Measurements from ENCODE around the gene ZBTB25. TPM values are rescaled to one million over a fixed set of nuclear protein-coding genes. Genes with fewer than 3 reads are reported as not detected.
"Not testable (repeated sequence)": the region's sequence is repeated elsewhere in the genome, so short reads cannot be mapped to it uniquely, and the experiment has no call there.

The ZBTB25 gene
- total RNA-seq, 6 experiments from 2014 or later: 5.7 to 8.2 (median 7.1) TPM

DNA sequence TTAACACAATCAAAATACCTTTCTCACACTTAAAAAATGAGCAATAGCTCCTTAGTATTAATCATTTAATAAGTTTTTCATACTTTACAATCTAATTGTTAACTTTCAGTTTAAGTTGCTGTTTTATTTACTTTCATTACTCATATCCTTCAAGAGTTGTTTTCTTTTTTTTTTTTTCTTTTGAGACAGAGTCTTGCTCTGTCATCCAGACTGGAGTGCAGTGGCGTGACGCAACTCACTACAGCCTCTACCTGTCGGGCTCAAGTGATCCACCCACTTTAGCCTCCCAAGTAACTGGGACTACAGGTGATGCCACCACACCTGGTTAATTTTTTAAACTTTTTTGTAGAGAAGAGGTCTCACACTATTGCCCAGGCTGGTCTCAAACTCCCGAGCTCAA is 17.1 kb upstream of the ZBTB25 start:
- H3K27me3 Mint-ChIP-seq (ENCODE audit: insufficient read depth): no peaks in the 10 kb centered on the region; the same call in 1 of the 2 replicates
- H3K27ac Mint-ChIP-seq: peak overlapping the region; percentile 29; the same call in 1 of the 2 replicates

DNA sequence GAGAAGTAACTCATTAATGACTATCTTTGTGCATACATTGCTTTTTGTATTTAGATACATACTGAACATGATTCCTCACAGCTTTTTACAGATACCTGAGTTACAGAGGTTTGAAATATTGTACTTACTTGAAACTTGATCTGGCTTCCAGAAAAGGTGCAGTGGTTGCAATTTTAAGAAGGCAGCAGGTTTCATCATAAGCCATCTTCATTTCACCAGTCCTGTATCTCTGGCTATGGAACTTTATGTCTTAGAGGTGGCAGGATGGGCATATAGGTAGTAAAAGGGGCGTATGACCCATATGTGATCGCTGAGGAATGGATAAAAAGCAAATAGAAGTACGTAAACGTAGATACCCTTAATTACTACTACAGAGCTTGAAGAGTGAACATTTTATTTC is 14.6 kb upstream of the ZBTB25 start:
- Mint-ChIP-seq H3K4me1 (ENCODE audit: low read depth) (peaks cover 40% of the 10 kb centered on the region), H3K9me3 (no peaks in the 10 kb centered on the region), H3K27me3 (ENCODE audit: insufficient read depth) (no peaks in the 10 kb centered on the region), H3K4me3 (no peak overlapping the region), H3K27ac (no peak overlapping the region), H3K36me3 (ENCODE audit: low read depth) (no peaks in the 10 kb centered on the region)
- TF ChIP-seq CTCF (IDR thresholded peaks at IDR 0.05): no peak
- DNase-seq: no peak

More for the DNA sequence above, 17.1 kb upstream of the ZBTB25 start:
- no peak overlapping the region for H3K4me3 Mint-ChIP-seq
- no peak for TF ChIP-seq CTCF (IDR thresholded peaks at IDR 0.05)
- no peak for DNase-seq
- H3K36me3 Mint-ChIP-seq (ENCODE audit: low read depth): peaks cover 8% of the 10 kb centered on the region
- H3K9me3 Mint-ChIP-seq: no peaks in the 10 kb centered on the region
- peaks cover 29% of the 10 kb centered on the region for H3K4me1 Mint-ChIP-seq (ENCODE audit: low read depth)

DNA sequence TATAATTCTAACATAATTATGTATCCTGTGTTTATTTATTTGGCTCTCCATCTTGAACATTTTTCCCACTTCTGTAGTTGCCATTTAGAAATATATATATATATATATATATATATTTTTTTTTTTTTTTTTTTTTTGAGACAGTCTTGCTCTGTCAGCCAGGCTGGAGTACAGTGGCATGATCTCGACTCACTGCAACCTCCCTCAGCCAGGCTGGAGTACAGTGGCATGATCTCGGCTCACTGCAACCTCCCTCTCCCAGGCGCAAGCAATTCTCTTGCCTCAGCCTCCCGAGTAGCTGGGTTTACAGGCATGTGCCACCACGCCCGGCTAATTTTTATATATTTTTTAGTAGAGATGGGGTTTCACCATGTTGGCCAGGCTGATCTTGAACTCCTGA is 14.0 kb upstream of the ZBTB25 start:
- not testable (repeated sequence) for H3K27ac Mint-ChIP-seq; H3K36me3 Mint-ChIP-seq (ENCODE audit: low read depth); H3K27me3 Mint-ChIP-seq (ENCODE audit: insufficient read depth); H3K4me3 Mint-ChIP-seq; DNase-seq; H3K9me3 Mint-ChIP-seq
- H3K4me1 Mint-ChIP-seq (ENCODE audit: low read depth): peaks cover 40% of the 10 kb centered on the region

GRCh38 chr14:64516969-64517368 is 13.3 kb upstream of the ZBTB25 start:
- no peaks in the 10 kb centered on the region for H3K36me3 Mint-ChIP-seq (ENCODE audit: low read depth)
- no peak overlapping the region for H3K27ac Mint-ChIP-seq
- H3K4me3 Mint-ChIP-seq: no peak overlapping the region
- H3K4me1 Mint-ChIP-seq (ENCODE audit: low read depth): peaks cover 40% of the 10 kb centered on the region
- no peak for TF ChIP-seq CTCF (IDR thresholded peaks at IDR 0.05)
- no peak for DNase-seq
- H3K27me3 Mint-ChIP-seq (ENCODE audit: insufficient read depth): no peaks in the 10 kb centered on the region
- H3K9me3 Mint-ChIP-seq: no peaks in the 10 kb centered on the region

- no peaks in the 10 kb centered on the region for H3K27me3 Mint-ChIP-seq (ENCODE audit: insufficient read depth)
- no peaks in the 10 kb centered on the region for H3K9me3 Mint-ChIP-seq
- H3K27ac Mint-ChIP-seq: 0 out of 2 replicates have a peak overlapping the region, but pooled peaks have one; percentile 29
- H3K36me3 Mint-ChIP-seq (ENCODE audit: low read depth): no peaks in the 10 kb centered on the region
- no peak for DNase-seq
- no peak for TF ChIP-seq CTCF (IDR thresholded peaks at IDR 0.05)
- peaks cover 44% of the 10 kb centered on the region for H3K4me1 Mint-ChIP-seq (ENCODE audit: low read depth)
- no peak overlapping the region for H3K4me3 Mint-ChIP-seq
These were observed 11.4 kb upstream of the ZBTB25 start for GRCh38 chr14:64515053-64515452.

DNA sequence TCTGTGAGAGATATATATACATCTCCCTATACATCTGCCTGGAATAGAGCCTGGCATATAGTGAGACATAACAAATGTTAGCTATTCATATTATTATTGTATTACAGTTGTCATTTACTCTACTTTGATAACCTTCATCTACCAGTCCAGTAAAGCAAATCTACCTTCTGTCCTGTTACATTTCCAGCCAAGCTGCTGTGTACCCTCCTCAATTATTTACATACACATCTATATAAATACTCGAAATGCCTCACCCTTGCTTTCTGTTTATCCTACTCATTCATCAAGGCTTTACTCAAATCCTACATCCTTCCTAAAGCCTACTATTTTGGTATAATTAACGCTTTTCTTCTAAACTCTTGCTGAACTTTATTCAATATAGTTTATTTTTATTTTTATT is 9.6 kb upstream of the ZBTB25 start:
- H3K27ac Mint-ChIP-seq: no peak overlapping the region
- no peaks in the 10 kb centered on the region for H3K9me3 Mint-ChIP-seq
- peaks cover 62% of the 10 kb centered on the region for H3K4me1 Mint-ChIP-seq (ENCODE audit: low read depth)
- H3K4me3 Mint-ChIP-seq: no peak overlapping the region
- no peak for TF ChIP-seq CTCF (IDR thresholded peaks at IDR 0.05)
- no peaks in the 10 kb centered on the region for H3K36me3 Mint-ChIP-seq (ENCODE audit: low read depth)
- H3K27me3 Mint-ChIP-seq (ENCODE audit: insufficient read depth): no peaks in the 10 kb centered on the region
- no peak for DNase-seq
